H1 (cell line): ENCODE measurements around the gene HMGB4. TPM values are rescaled to one million over a fixed set of nuclear protein-coding genes. Genes with fewer than 3 reads are reported as not detected.

Experiments used
- CTCF ChIA-PET: fragments of 300-600 bp; sonication (Branson Sonifier 250); formaldehyde crosslinking; loops from one replicate; lab custom pipeline; 2021; ENCODE audit not compliant: partially characterized antibody; lab: Charles Lee
- POLR2A ChIA-PET: fragments of 300-600 bp; sonication (Branson Sonifier 250); formaldehyde crosslinking; loops from one replicate; lab custom pipeline; 2021; ENCODE audit warnings: inconsistent platforms; ENCODE audit not compliant: partially characterized antibody; lab: Charles Lee
- DNase-seq, 2 experiments: peaks; one replicate each; pipeline versions ENCODE4 v3.0.0 to v3.0.0-alpha.2; 2010 to 2022; ENCODE audit warnings: low spot score in 2 of 2, low read depth in 1 of 2, mixed read lengths in 1 of 2
- FAIRE-seq: peaks from 2 replicates; lab custom pipeline; 2011; peaks lifted over from hg19 to GRCh38; lab: Jason Lieb, UNC
- H2AFZ ChIP-seq: 2 replicates; pipeline ENCODE4 v1.8.1; 2012; ENCODE audit warnings: low read length, inconsistent platforms
- H2AK5ac ChIP-seq: 2 replicates; pipeline ENCODE4 v1.6.1; 2013; ENCODE audit warnings: low read depth, low read length
- H2BK120ac ChIP-seq: replicated peaks from 2 replicates; pipeline ENCODE3; 2013; ENCODE audit warnings: low read depth, low read length, inconsistent platforms
- H2BK12ac ChIP-seq: 2 replicates; pipeline ENCODE4 v1.6.1; 2013; ENCODE audit warnings: low read depth, low read length
- H2BK15ac ChIP-seq: 2 replicates; pipeline ENCODE4 v1.6.1; 2013; ENCODE audit warnings: low read length
- H2BK20ac ChIP-seq: 2 replicates; pipeline ENCODE4 v1.6.1; 2013; ENCODE audit warnings: low read length
- H2BK5ac ChIP-seq: 2 replicates; pipeline ENCODE4 v1.6.1; 2013; ENCODE audit warnings: low read depth, low read length
- H3K14ac ChIP-seq: 2 replicates; pipeline ENCODE4 v1.6.1; 2013; ENCODE audit warnings: inconsistent platforms; ENCODE audit not compliant: insufficient read length
- H3K18ac ChIP-seq: 2 replicates; pipeline ENCODE4 v1.6.1; 2013; ENCODE audit warnings: low read length; ENCODE audit errors: extremely low read depth
- H3K23ac ChIP-seq: 2 replicates; pipeline ENCODE4 v1.6.1; 2013; ENCODE audit warnings: inconsistent platforms; ENCODE audit not compliant: insufficient read length
- H3K23me2 ChIP-seq: 2 replicates; pipeline ENCODE4 v1.6.1; 2013; ENCODE audit warnings: low read depth, low read length
- H3K27ac ChIP-seq: 2 replicates; pipeline ENCODE4 v1.6.1; 2011; ENCODE audit warnings: low read depth, low read length, inconsistent platforms
- H3K27me3 ChIP-seq, 4 experiments: replicated peaks in 1 of 4; 1 replicate in 1 of 4; 2 replicates in 3 of 4; pipeline versions ENCODE4 v1.6.1 to v1.8.1; 2011 to 2013; ENCODE audit warnings: low read length in 3 of 4, mild to moderate bottlenecking in 3 of 4, inconsistent platforms in 2 of 4, mixed read lengths in 2 of 4, moderate library complexity in 1 of 4; ENCODE audit not compliant: control insufficient read depth in 3 of 4, insufficient read depth in 3 of 4; ENCODE audit errors: extremely low read depth in 1 of 4
- H3K36me3 ChIP-seq, 4 experiments: 2 replicates each; pipeline versions ENCODE4 v1.6.1 to v1.8.1; 2011 to 2013; ENCODE audit warnings: mild to moderate bottlenecking in 4 of 4, low read length in 3 of 4, moderate library complexity in 2 of 4, control low read depth in 1 of 4, inconsistent platforms in 1 of 4; ENCODE audit not compliant: insufficient read depth in 4 of 4, control insufficient read depth in 2 of 4
- H3K4ac ChIP-seq: replicated peaks from 2 replicates; pipeline ENCODE3; 2013; ENCODE audit warnings: low read length, low read depth, mixed read lengths, inconsistent platforms; ENCODE audit not compliant: insufficient read length
- H3K4me1 ChIP-seq, 4 experiments: replicated peaks in 1 of 4; 1 replicate in 1 of 4; 2 replicates in 3 of 4; pipeline versions ENCODE4 v1.6.1 to v1.8.1; 2011 to 2013; ENCODE audit warnings: low read length in 3 of 4, inconsistent platforms in 2 of 4, mixed read lengths in 1 of 4; ENCODE audit not compliant: insufficient read depth in 4 of 4, control insufficient read depth in 3 of 4
- H3K4me2 ChIP-seq, 2 experiments: 2 replicates each; pipeline versions ENCODE4 v1.6.1 to v1.8.1; 2011 to 2013; ENCODE audit warnings: low read depth in 2 of 2, low read length in 2 of 2, control low read depth in 1 of 2, inconsistent platforms in 1 of 2, mild to moderate bottlenecking in 1 of 2; ENCODE audit not compliant: insufficient read depth in 1 of 2
- H3K4me3 ChIP-seq, 4 experiments: fragments of 200-600, 300-600 bp in 1 of 4; sonication (generic), shearing (Covaris generic), sonication (Bioruptor Twin) in 1 of 4; 2 replicates each; pipeline versions ENCODE4 v1.5.1 to v1.8.1; 2011 to 2016; ENCODE audit warnings: low read length in 4 of 4, low read depth in 3 of 4, control low read depth in 2 of 4, inconsistent platforms in 2 of 4, mild to moderate bottlenecking in 2 of 4, mixed read lengths in 1 of 4, moderate library complexity in 1 of 4; ENCODE audit not compliant: insufficient read depth in 2 of 4; ENCODE audit errors: extremely low read depth in 1 of 4
- H3K56ac ChIP-seq: replicated peaks from 2 replicates; pipeline ENCODE3; 2013; ENCODE audit warnings: low read depth, mild to moderate bottlenecking, mixed read lengths, low read length, inconsistent platforms; ENCODE audit not compliant: insufficient read length
- H3K79me1 ChIP-seq: 2 replicates; pipeline ENCODE4 v1.6.1; 2013; ENCODE audit warnings: low read depth, low read length, control low read depth
- H3K79me2 ChIP-seq, 2 experiments: 2 replicates each; pipeline versions ENCODE4 v1.6.1 to v1.8.1; 2012 to 2013; ENCODE audit warnings: low read length in 2 of 2, mild to moderate bottlenecking in 2 of 2, inconsistent platforms in 1 of 2; ENCODE audit not compliant: insufficient read depth in 2 of 2, control insufficient read depth in 1 of 2
- H3K9ac ChIP-seq, 4 experiments: replicated peaks in 1 of 4; 1 replicate in 1 of 4; 2 replicates in 3 of 4; pipeline versions ENCODE4 v1.6.1 to v1.8.1; 2011 to 2013; ENCODE audit warnings: low read depth in 3 of 4, low read length in 3 of 4, control low read depth in 2 of 4, mild to moderate bottlenecking in 2 of 4, moderate library complexity in 2 of 4, inconsistent platforms in 1 of 4; ENCODE audit errors: extremely low read depth in 1 of 4
- H3K9me3 ChIP-seq, 2 experiments: 2 replicates each; pipeline versions ENCODE4 v1.6.1 to v1.8.1; 2012 to 2013; ENCODE audit warnings: mild to moderate bottlenecking in 2 of 2, moderate library complexity in 2 of 2, control low read depth in 1 of 2, inconsistent platforms in 1 of 2, low read depth in 1 of 2, low read length in 1 of 2, mixed read lengths in 1 of 2; ENCODE audit not compliant: insufficient read depth in 2 of 2
- H4K20me1 ChIP-seq, 2 experiments: replicated peaks in 1 of 2; 2 replicates each; pipeline versions ENCODE3 to v1.8.1; 2011 to 2013; ENCODE audit warnings: inconsistent platforms in 2 of 2, low read length in 2 of 2, mild to moderate bottlenecking in 1 of 2; ENCODE audit not compliant: insufficient read depth in 2 of 2, control insufficient read depth in 1 of 2
- H4K5ac ChIP-seq: 2 replicates; pipeline ENCODE4 v1.6.1; 2013; ENCODE audit warnings: low read length, low read depth, mixed read lengths, inconsistent platforms; ENCODE audit not compliant: insufficient read length
- H4K8ac ChIP-seq: 2 replicates; pipeline ENCODE4 v1.8.0; 2013; ENCODE audit warnings: mild to moderate bottlenecking, moderate library complexity, low read length, inconsistent platforms; ENCODE audit not compliant: insufficient read depth; ENCODE audit errors: extremely low read depth
- H4K91ac ChIP-seq: replicated peaks from 2 replicates; pipeline ENCODE3; 2013; ENCODE audit warnings: low read length, mixed read lengths, inconsistent platforms; ENCODE audit not compliant: insufficient read length
- BACH1 ChIP-seq: IDR thresholded peaks from 2 replicates; pipeline ENCODE4 v1.6.1; 2012; ENCODE audit warnings: low read length, improper control_type of control experiment
- CEBPB ChIP-seq: IDR thresholded peaks from 2 replicates; pipeline ENCODE4 v1.6.1; 2012; ENCODE audit warnings: low read depth, low read length
- CREB1 ChIP-seq: IDR thresholded peaks from 2 replicates; pipeline ENCODE4 v1.6.1; 2012; ENCODE audit warnings: inconsistent platforms
- FOSL1 ChIP-seq: IDR thresholded peaks from 2 replicates; pipeline ENCODE4 v1.6.1; 2011; ENCODE audit warnings: mild to moderate bottlenecking, low read depth, low read length, moderate library complexity; ENCODE audit not compliant: insufficient read depth
- SIN3A ChIP-seq, 2 experiments: IDR thresholded peaks in 1 of 2; conservative IDR thresholded peaks in 1 of 2; 2 replicates each; pipeline ENCODE4 v1.6.1; 2011 to 2012; ENCODE audit warnings: low read length in 2 of 2, improper control_type of control experiment in 1 of 2, low read depth in 1 of 2, mild to moderate bottlenecking in 1 of 2
- SIX5 ChIP-seq: IDR thresholded peaks from 2 replicates; pipeline ENCODE4 v1.6.1; 2011; ENCODE audit warnings: mild to moderate bottlenecking, low read depth, low read length
- SP2 ChIP-seq: IDR thresholded peaks from 2 replicates; pipeline ENCODE4 v1.6.1; 2012; ENCODE audit warnings: mild to moderate bottlenecking, low read length, inconsistent platforms
- SRF ChIP-seq: IDR thresholded peaks from 2 replicates; pipeline ENCODE4 v1.6.1; 2011; ENCODE audit warnings: mild to moderate bottlenecking, low read depth, low read length, moderate library complexity
- SUZ12 ChIP-seq: fragments of 200-600 bp; sonication (generic); IDR thresholded peaks from 2 replicates; pipeline ENCODE4 v1.6.1; 2012; ENCODE audit warnings: mild to moderate bottlenecking, inconsistent platforms, low read length, moderate library complexity, mixed read lengths
- TAF1 ChIP-seq: IDR thresholded peaks from 2 replicates; pipeline ENCODE4 v1.6.1; 2011; ENCODE audit warnings: mild to moderate bottlenecking, low read depth, low read length
- WGBS, 2 experiments: shearing (Covaris generic) in 1 of 2; methylation state at CpG; one replicate each; pipeline versions ENCODE4 v1.1.6 to v1.1.7; 2013 to 2015; ENCODE audit warnings: low lambda C conversion rate in 2 of 2, mixed read lengths in 2 of 2, inconsistent platforms in 1 of 2, low coverage in 1 of 2, missing lambda C conversion rate in 1 of 2; ENCODE audit not compliant: insufficient replicate concordance in 2 of 2, insufficient coverage in 1 of 2, insufficient read length in 1 of 2; ENCODE audit errors: extremely low coverage in 1 of 2, missing lambda C conversion rate in 1 of 2; 5-methylcytosine and 5-hydroxymethylcytosine counted together
- polyA plus RNA-seq, 7 experiments: library from polyadenylated mRNA; depleted of rRNA in 3 of 7; stranded (reverse) in 5 of 7; unstranded in 2 of 7; fragments of >200 nt in 5 of 7; fragments of 200-250 nt in 2 of 7; gene quantifications; 1 replicate in 5 of 7; 2 replicates in 1 of 7; 4 replicates in 1 of 7; pipeline versions ENCODE4 v1.2.1 to v1.2.3, GENCODE V29; 2011 to 2013; ENCODE audit warnings: missing spikeins in 2 of 7, mixed read lengths in 2 of 7
- total RNA-seq: library from RNA; stranded (reverse); fragmentation: NEBNext Ultra II Directional; extraction: Animal tissue kit (Norgen Biotek cat#: 25700); gene quantifications from 2 replicates; pipeline ENCODE4 v1.2.1, GENCODE V29; 2021
- TF ChIP-seq, protein P1 (sequence below): IDR thresholded peaks from 2 replicates; pipeline ENCODE4 v1.6.1; 2012; ENCODE audit warnings: low read length, inconsistent platforms

Gene HMGB4
- total and polyA plus RNA-seq, 2 of the 8 experiments (the other 6 are each of a cell fraction or from before 2014, with no cell fraction given): not detected

DNA sequence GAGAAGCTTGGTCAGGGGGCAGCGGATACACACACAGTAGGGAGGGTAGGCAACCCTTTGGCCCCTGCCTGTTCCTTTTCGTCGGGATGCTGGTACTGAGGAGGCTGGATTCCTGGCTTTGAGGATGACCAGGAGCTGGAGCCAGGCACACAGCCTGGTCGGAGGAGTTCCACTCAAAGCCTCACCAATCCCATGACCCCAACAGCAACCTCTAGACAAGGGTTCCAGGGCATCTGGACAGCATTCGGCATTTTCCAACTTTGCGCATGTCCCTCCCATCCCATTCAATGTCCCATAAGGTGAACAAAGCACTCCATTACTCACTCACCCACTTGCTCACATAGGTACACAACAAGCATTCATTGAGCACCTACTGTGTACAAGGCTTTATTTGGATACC, 42.6 kb upstream of the HMGB4 start:
- 87% methylated on average over 6 of the region's 6 CpGs; no CpG with 5 or more reads in 1 of the 2 experiments for WGBS, 2 experiments
- H3K4me1 ChIP-seq: no peaks in the 10 kb centered on the region
- H3K23me2 ChIP-seq: no peaks in the 10 kb centered on the region
- H2BK5ac ChIP-seq: no peak overlapping the region
- no peak overlapping the region for H2BK20ac ChIP-seq
- H2BK120ac ChIP-seq: no peak overlapping the region
- H3K56ac ChIP-seq: no peak overlapping the region
- no peak overlapping the region for H3K4me2 ChIP-seq
- CTCF ChIA-PET: interaction anchor here (1.1 kb wide), 2 partner anchors 9 to 40 kb away, joined by 3 to 4 read pairs; no protein-coding TSS in a partner anchor
- no peak overlapping the region for H2AK5ac ChIP-seq
- FAIRE-seq (no peak), DNase-seq (no peak)
- no peak overlapping the region for H3K14ac ChIP-seq
- H3K4me3 ChIP-seq: no peak overlapping the region
- no peaks in the 10 kb centered on the region for H4K20me1 ChIP-seq
- H3K9me3 ChIP-seq: no peaks in the 10 kb centered on the region; a peak in 1 of 4 replicates
- no peak overlapping the region for H3K4ac ChIP-seq
- no peak overlapping the region for H3K9ac ChIP-seq
- no peak overlapping the region for H2AFZ ChIP-seq
- no peaks in the 10 kb centered on the region; a peak in 2 of 8 replicates for H3K36me3 ChIP-seq
- no peak overlapping the region for H4K5ac ChIP-seq
- H3K27me3 ChIP-seq: no peaks in the 10 kb centered on the region
- no peak overlapping the region for H3K27ac ChIP-seq
- no peak overlapping the region for H3K18ac ChIP-seq
- H2BK15ac ChIP-seq: no peak overlapping the region
- POLR2A ChIA-PET: no interaction called here
- no peaks in the 10 kb centered on the region for H3K79me2 ChIP-seq
- H3K23ac ChIP-seq: no peak overlapping the region
- no peak overlapping the region for H2BK12ac ChIP-seq
- H3K79me1 ChIP-seq: no peaks in the 10 kb centered on the region
- TF ChIP-seq FOSL1 (no peak), SIN3A (conservative IDR thresholded peaks at IDR 0.05 in 1 of 2, IDR thresholded peaks at IDR 0.05 in 1 of 2; ENCODE audit: low read depth in 1 of 2, low read length in 2 of 2) (no peak), CEBPB (no peak), SUZ12 (no peak), SP2 (no peak), SRF (no peak), SIX5 (no peak), TAF1 (no peak), CREB1 (no peak), BACH1 (no peak)
- TF ChIP-seq, protein P1, sequence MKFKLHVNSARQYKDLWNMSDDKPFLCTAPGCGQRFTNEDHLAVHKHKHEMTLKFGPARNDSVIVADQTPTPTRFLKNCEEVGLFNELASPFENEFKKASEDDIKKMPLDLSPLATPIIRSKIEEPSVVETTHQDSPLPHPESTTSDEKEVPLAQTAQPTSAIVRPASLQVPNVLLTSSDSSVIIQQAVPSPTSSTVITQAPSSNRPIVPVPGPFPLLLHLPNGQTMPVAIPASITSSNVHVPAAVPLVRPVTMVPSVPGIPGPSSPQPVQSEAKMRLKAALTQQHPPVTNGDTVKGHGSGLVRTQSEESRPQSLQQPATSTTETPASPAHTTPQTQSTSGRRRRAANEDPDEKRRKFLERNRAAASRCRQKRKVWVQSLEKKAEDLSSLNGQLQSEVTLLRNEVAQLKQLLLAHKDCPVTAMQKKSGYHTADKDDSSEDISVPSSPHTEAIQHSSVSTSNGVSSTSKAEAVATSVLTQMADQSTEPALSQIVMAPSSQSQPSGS: no peak
- H4K8ac ChIP-seq: no peak overlapping the region
- no peak overlapping the region for H4K91ac ChIP-seq
